Testis (tissue), 3 donors: ENCODE data around the gene BICC1. TPM values are rescaled to one million over a fixed set of nuclear protein-coding genes. Genes with fewer than 3 reads are reported as not detected.

Source experiments
- DNase-seq: peaks from one replicate; pipeline ENCODE4 v3.0.0-alpha.2; 2019
- H3K27ac ChIP-seq, 2 donors: fragments of 200-600 bp; sonication (generic); one replicate each; pipeline ENCODE4 v1.5.1; 2019
- H3K27me3 ChIP-seq: fragments of 200-600 bp; sonication (generic); one replicate; pipeline ENCODE4 v1.5.1; 2019
- H3K36me3 ChIP-seq: fragments of 200-600 bp; sonication (generic); one replicate; pipeline ENCODE4 v1.5.1; 2017; ENCODE audit warnings: low read depth; ENCODE audit errors: missing control alignments
- H3K4me1 ChIP-seq: fragments of 200-600 bp; sonication (generic); one replicate; pipeline ENCODE4 v1.5.1; 2019
- H3K4me3 ChIP-seq, 2 donors: fragments of 200-600 bp; sonication (generic); one replicate each; pipeline ENCODE4 v1.5.1; 2017 to 2019
- H3K9me3 ChIP-seq: fragments of 200-600 bp; sonication (generic); one replicate; pipeline ENCODE4 v1.5.1; 2017
- CTCF ChIP-seq, 3 experiments: fragments of 450-650 bp in 2 of 3; fragments of 200-600 bp in 1 of 3; sonication (generic) in 1 of 3; IDR thresholded peaks; one replicate each; pipeline ENCODE4 v1.5.1; 2016 to 2019; ENCODE audit warnings: antibody characterized with exemption in 3 of 3, mild to moderate bottlenecking in 2 of 3, moderate library complexity in 1 of 3
- POLR2A ChIP-seq: fragments of 450-650 bp; IDR thresholded peaks from one replicate; pipeline ENCODE4 v1.6.1; 2017; ENCODE audit warnings: antibody characterized with exemption, mild to moderate bottlenecking, moderate library complexity
- whole genome bisulfite sequencing, 2 donors: methylation state at CpG; one replicate each; pipeline ENCODE4 v1.1.5; 2018; 5-methylcytosine and 5-hydroxymethylcytosine counted together
- intact Hi-C: fragments of 100-400 bp; cut with DNase I; formaldehyde crosslinking; loops from one replicate; pipeline ENCODE4 v1.15.1; 2023; ENCODE audit warnings: low total_unique reads
- polyA plus RNA-seq: library from polyadenylated mRNA; stranded (reverse); fragments of 350-450 nt; fragmentation: Illumina TruSeq; extraction: RNeasy Lipid Tissue Mini Kit (QIAGEN cat#74804); gene quantifications from one replicate; pipeline ENCODE4 v1.2.3, GENCODE V29; 2014; ENCODE audit warnings: low read depth, low replicate concordance; ENCODE audit not compliant: insufficient read depth
- total RNA-seq, 2 donors: library from RNA; depleted of rRNA; stranded (reverse); fragments of >200 nt; gene quantifications; one replicate each; pipeline ENCODE4 v1.2.3, GENCODE V29; 2016

The BICC1 gene
- total and polyA plus RNA-seq, 3 donors from 2014 or later, result 8.7 to 14.1 (median 10.0) TPM

DNA sequence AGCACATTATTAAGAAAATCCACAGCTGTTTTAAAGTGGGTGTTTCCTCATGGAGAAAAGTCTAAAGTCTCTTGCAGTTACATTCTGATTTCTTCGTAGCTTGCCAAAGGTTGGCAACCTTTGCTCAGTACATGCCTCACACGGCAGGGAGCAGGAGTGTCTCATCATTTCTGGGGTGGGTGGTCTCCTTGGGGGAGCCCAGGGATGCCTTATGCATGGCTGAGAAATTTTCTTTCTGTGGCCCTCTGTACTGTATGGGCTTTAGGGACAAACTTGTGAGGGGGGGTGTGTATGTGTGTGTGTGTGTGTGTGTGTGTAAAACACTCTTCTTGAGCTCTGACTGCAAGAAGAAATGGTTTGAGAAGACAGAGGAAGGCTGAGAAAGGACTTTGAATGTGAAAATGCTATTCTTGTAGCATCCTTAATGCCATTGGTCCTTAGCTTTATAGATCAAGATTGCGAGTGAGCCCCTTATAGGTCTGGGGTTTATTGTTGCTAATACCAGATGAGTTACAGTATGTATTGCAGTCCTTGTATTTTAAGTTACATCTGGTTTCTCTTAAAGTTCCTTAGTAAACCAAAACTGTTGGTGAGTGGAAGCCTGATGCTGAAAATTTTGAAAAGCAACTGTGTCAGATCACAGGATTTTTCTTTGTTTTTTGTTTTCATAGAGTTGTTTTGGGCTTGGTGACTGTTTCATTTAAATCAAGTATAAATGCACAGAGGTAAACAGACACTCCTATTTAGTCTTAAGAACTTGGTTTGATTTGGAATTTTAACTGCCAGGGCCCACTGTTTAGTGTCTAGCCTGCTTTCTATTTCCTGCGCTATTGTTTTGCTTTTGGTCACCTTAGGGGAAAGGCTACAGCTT is 242.0 kb downstream of the BICC1 start:
- Histone ChIP-seq H3K36me3 (no peaks in the 10 kb centered on the region), H3K4me1 (peaks cover 17% of the 10 kb centered on the region), H3K4me3 (no peak overlapping the region), H3K27ac (peak overlapping the region; percentile 41 to 74), H3K9me3 (no peaks in the 10 kb centered on the region), H3K27me3 (no peaks in the 10 kb centered on the region)
- no peak for DNase-seq
- TF ChIP-seq CTCF (IDR thresholded peaks at IDR 0.05), result no peak
- TF ChIP-seq POLR2A, result no peak
- 56 to 57% methylated on average over 4 of the region's 4 CpGs for WGBS, 2 donors
- intact Hi-C loops, result no loop called here

DNA sequence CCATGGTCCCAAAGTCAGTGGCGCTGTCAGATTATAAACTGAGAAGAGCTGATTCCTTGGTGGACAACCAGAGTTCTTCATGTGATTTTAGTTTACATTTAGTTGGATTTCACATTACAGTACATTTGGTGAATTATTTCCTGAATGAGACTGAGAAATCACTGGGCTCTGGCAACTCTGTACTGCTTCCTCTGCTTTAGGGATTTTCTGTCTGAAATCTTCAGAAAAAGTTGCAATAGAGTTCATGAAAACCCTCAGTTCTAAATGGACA is 242.6 kb downstream of the BICC1 start:
- peaks cover 17% of the 10 kb centered on the region for H3K4me1 ChIP-seq
- WGBS, 2 donors, result 79 to 86% methylated on average over 1 of the region's 1 CpG
- TF ChIP-seq POLR2A, result no peak
- TF ChIP-seq CTCF (IDR thresholded peaks at IDR 0.05), result no peak
- intact Hi-C loops, result no loop called here
- H3K27ac ChIP-seq, result peak overlapping the region; percentile 41 to 74
- H3K4me3 ChIP-seq, result no peak overlapping the region
- no peaks in the 10 kb centered on the region for H3K36me3 ChIP-seq
- no peak for DNase-seq
- H3K9me3 ChIP-seq, result no peaks in the 10 kb centered on the region
- H3K27me3 ChIP-seq, result no peaks in the 10 kb centered on the region

DNA sequence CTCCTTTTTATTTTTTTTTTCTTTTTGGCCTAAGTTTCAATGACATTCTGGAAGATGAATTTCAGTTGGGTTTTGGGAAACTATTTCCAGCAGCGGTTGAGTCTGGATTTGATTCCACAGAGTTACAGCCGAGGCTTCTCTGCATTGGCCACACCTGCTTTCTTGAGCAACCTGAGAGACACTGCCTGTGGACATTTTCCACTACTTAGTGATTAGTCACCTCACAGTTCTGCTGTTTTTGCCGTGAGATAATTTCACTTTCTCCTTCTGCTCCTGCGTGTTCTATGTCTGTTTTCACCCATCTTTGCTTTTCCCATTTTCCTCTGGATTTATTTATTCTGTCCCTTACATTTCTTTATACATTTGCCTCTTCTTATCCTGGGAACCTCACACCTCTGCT is 243.0 kb downstream of the BICC1 start:
- Histone ChIP-seq H3K9me3 (no peaks in the 10 kb centered on the region), H3K27ac (peak overlapping the region; percentile 41 to 74), H3K4me1 (peaks cover 17% of the 10 kb centered on the region), H3K36me3 (no peaks in the 10 kb centered on the region), H3K27me3 (no peaks in the 10 kb centered on the region), H3K4me3 (no peak overlapping the region)
- no peak for DNase-seq
- TF ChIP-seq POLR2A (no peak), CTCF (IDR thresholded peaks at IDR 0.05) (no peak)
- 43 to 61% methylated on average over 4 of the region's 4 CpGs for WGBS, 2 donors
- intact Hi-C loops, result no loop called here

- TF ChIP-seq CTCF (IDR thresholded peaks at IDR 0.05), result no peak
- TF ChIP-seq POLR2A, result no peak
- DNase-seq, result no peak
- 34 to 54% methylated on average over 6 of the region's 6 CpGs for WGBS, 2 donors
- Histone ChIP-seq H3K27ac (peak overlapping the region; percentile 41 to 74), H3K36me3 (no peaks in the 10 kb centered on the region), H3K27me3 (no peaks in the 10 kb centered on the region), H3K4me3 (no peak overlapping the region), H3K9me3 (no peaks in the 10 kb centered on the region), H3K4me1 (peaks cover 17% of the 10 kb centered on the region)
- intact Hi-C loops, result no loop called here
These were observed 243.6 kb downstream of the BICC1 start for GRCh38 chr10:58756130-58756719.
